MM.1S (cell line): ENCODE data around the gene FBXO17.

ENCODE experiments used
- DNase-seq: peaks from one replicate; pipeline ENCODE4 v3.0.0-alpha.2; 2015
- H2AFZ ChIP-seq: fragments of 300-600 bp; sonication (generic); 2 replicates; pipeline ENCODE4 v1.6.0; 2016; ENCODE audit warnings: antibody characterized with exemption, low read length
- H3F3A ChIP-seq: fragments of 300-600 bp; sonication (generic); 2 replicates; pipeline ENCODE4 v1.6.1; 2016; ENCODE audit warnings: mild to moderate bottlenecking, antibody characterized with exemption, low read length, moderate library complexity, mixed read lengths; ENCODE audit not compliant: insufficient read depth
- H3K27ac ChIP-seq: fragments of 300-600 bp; sonication (generic); 2 replicates; pipeline ENCODE4 v1.5.1; 2016; ENCODE audit warnings: mild to moderate bottlenecking, low read length
- H3K27me3 ChIP-seq: fragments of 300-600 bp; sonication (generic); replicated peaks from 2 replicates; pipeline ENCODE4 v1.6.0; 2016; ENCODE audit warnings: low read length; ENCODE audit not compliant: insufficient read depth
- H3K36me3 ChIP-seq: fragments of 300-600 bp; sonication (generic); replicated peaks from 2 replicates; pipeline ENCODE4 v1.6.1; 2016; ENCODE audit warnings: mild to moderate bottlenecking, low read length, mixed read lengths; ENCODE audit not compliant: insufficient read depth
- H3K4me1 ChIP-seq: fragments of 300-600 bp; sonication (generic); 2 replicates; pipeline ENCODE4 v1.6.1; 2016; ENCODE audit warnings: low read length, mixed read lengths
- H3K4me2 ChIP-seq: fragments of 300-600 bp; sonication (generic); 2 replicates; pipeline ENCODE4 v1.6.0; 2016; ENCODE audit warnings: low read depth, low read length
- H3K4me3 ChIP-seq: fragments of 300-600 bp; sonication (generic); 2 replicates; pipeline ENCODE4 v1.5.1; 2016; ENCODE audit warnings: low read length, mixed read lengths
- H3K79me2 ChIP-seq: fragments of 300-600 bp; sonication (generic); 2 replicates; pipeline ENCODE4 v1.6.1; 2016; ENCODE audit warnings: mixed run types, low read length, mixed read lengths
- H3K9ac ChIP-seq: fragments of 300-600 bp; sonication (generic); 2 replicates; pipeline ENCODE4 v1.6.1; 2016; ENCODE audit warnings: low read length, mixed read lengths
- H3K9me2 ChIP-seq: fragments of 300-600 bp; sonication (generic); replicated peaks from 2 replicates; pipeline ENCODE4 v1.6.1; 2016; ENCODE audit warnings: mild to moderate bottlenecking, low read length, mixed read lengths; ENCODE audit not compliant: insufficient read depth
- H3K9me3 ChIP-seq: fragments of 300-600 bp; sonication (generic); replicated peaks from 2 replicates; pipeline ENCODE4 v1.6.1; 2016; ENCODE audit warnings: mild to moderate bottlenecking, low read length, mixed read lengths; ENCODE audit not compliant: insufficient read depth
- H4K20me1 ChIP-seq: fragments of 300-600 bp; sonication (generic); 2 replicates; pipeline ENCODE4 v1.6.1; 2016; ENCODE audit warnings: mild to moderate bottlenecking, low read length, moderate library complexity, mixed read lengths; ENCODE audit not compliant: insufficient read depth
- CTCF ChIP-seq: fragments of 300-600 bp; sonication (generic); IDR thresholded peaks from 2 replicates; pipeline ENCODE4 v1.5.1; 2016; ENCODE audit warnings: antibody characterized with exemption, low read length, mixed read lengths
- EZH2 ChIP-seq: fragments of 300-600 bp; sonication (generic); optimal IDR thresholded peaks from 2 replicates; pipeline ENCODE3; 2017; ENCODE audit warnings: low read depth, mild to moderate bottlenecking, antibody characterized with exemption, low read length, mixed read lengths
- EZH2phosphoT487 ChIP-seq: fragments of 300-600 bp; sonication (generic); IDR thresholded peaks from 2 replicates; pipeline ENCODE4 v1.6.1; 2018; ENCODE audit warnings: antibody characterized with exemption, low read length

Gene FBXO17

DNA sequence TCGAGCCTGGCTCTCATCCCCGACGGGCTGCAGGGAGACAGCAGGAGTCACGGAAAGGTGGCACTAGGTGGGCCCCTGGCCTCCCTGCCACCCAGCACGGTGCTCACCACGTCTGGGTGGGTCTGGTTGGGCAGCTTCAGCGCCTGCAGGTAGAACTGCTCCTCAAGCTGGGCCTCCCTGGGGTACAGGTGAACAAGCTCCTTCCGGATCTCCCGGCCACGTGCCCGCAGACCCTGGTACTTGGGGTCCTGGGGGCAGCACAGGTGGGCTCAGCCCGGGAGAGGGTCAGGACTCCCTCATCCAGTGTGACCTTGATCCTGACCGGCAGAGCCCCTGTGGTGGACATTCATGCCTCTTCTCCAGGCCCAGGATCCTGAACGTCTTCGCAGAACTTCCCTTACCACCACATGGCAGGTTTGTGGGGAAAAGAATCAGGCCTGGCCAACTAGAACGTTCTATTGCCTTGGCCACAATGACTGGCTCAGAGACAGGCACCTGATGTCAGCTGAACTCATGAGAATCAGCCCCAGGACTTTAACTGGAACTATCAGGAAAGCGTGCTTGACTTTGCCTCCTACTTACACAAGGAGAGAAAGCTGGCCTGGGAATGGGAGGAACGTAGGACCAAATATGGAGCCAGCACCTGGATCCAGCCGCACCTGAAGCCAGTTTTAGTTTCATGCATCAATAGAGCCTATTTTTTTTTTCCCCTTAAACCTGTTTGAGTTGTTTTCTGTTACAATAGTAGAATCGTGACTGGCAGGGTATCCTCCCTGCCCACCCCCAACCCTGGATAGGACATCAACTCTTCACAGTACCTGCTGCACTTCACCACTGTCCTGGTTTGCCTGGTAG is 53.9 kb downstream of the FBXO17 start:
- H4K20me1 ChIP-seq = no peaks in the 10 kb centered on the region
- no peak overlapping the region for H3K27ac ChIP-seq
- TF ChIP-seq EZH2 (no peak), EZH2phosphoT487 (no peak), CTCF (no peak)
- no peaks in the 10 kb centered on the region for H3K79me2 ChIP-seq
- DNase-seq = no peak
- H3K9ac ChIP-seq = no peak overlapping the region
- no peaks in the 10 kb centered on the region for H3K9me2 ChIP-seq
- no peaks in the 10 kb centered on the region for H3K36me3 ChIP-seq
- no peaks in the 10 kb centered on the region for H3K4me1 ChIP-seq
- H3F3A ChIP-seq = no peaks in the 10 kb centered on the region
- no peak overlapping the region for H3K4me2 ChIP-seq
- H3K27me3 ChIP-seq = no peaks in the 10 kb centered on the region
- H3K9me3 ChIP-seq = no peaks in the 10 kb centered on the region
- no peak overlapping the region for H3K4me3 ChIP-seq
- no peak overlapping the region for H2AFZ ChIP-seq

DNA sequence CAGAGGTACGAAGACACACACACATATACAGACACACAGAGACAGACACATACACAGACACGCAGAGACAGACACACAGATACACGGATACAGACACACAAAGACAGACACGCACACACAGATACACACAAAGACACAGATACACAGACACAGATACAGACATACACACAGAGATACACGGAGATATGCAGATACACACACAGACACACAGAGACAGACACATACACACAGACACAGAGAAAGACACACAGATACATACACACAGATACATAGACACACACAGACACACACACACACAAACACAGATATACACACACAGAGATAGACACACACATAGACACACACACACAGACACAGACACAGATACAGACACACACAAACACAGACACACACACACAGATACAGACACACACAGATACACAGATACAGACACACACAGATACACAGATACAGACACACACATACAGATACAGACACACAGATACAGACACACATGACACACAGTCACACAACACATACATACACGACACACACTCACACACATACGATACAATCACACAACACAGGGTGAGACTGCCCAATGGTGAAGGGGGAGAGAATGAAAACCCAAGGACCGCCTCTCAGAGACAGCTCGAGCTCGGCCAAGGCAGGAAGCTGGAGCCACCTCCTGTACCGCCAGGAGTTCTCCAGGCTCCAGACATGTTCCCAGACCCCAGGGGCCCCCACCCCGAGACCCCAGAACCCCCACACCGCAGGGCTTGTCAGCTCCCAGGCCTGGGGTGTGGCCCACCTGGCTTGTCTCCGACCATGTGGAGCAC is 54.7 kb downstream of the FBXO17 start:
- Histone ChIP-seq H3K4me2 (no peak overlapping the region), H3K9ac (no peak overlapping the region), H4K20me1 (no peaks in the 10 kb centered on the region), H2AFZ (no peak overlapping the region), H3K4me1 (no peaks in the 10 kb centered on the region), H3K9me3 (no peaks in the 10 kb centered on the region), H3K27ac (no peak overlapping the region), H3K27me3 (no peaks in the 10 kb centered on the region), H3K36me3 (no peaks in the 10 kb centered on the region), H3K9me2 (no peaks in the 10 kb centered on the region), H3K79me2 (no peaks in the 10 kb centered on the region), H3F3A (no peaks in the 10 kb centered on the region), H3K4me3 (no peak overlapping the region)
- TF ChIP-seq EZH2 (no peak), EZH2phosphoT487 (no peak), CTCF (no peak)
- no peak for DNase-seq

DNA sequence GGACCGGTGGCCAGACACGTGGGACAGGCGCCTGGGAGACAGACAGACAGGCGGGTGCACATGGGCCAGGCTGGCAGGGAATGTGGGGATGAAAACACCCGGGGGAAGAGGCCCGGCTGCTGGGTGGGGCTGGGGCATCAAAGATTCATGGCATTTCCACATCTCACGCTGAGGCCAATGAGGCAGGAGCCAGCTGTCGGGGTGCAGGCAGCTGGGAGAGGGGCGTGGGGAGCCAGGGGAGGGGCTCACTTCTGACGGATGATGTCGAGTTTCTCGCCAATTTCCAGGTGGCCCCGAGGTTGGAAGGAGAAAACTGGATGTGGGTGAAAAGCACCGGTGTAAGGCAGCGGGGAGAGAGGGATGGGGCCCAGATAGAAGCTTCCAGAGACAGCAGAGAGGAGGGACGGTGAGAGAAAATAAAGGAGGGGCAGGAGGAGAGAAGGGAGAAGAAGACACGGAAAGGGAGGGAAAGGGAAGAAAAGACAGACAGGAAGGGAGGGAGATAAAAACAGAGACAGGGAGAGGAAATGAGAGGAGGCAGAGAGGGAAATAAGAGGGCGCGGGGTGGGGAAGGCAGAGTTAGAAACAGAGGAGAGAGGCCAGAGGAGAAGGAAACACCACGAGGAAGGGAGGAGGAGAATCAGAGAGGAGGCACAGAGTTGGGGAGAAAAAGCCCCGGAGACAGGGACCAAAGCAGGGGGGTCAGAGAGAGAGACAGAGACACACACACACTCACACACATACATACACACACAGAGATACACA is 55.5 kb downstream of the FBXO17 start:
- H3K9me2 ChIP-seq = no peaks in the 10 kb centered on the region
- H3K9ac ChIP-seq = no peak overlapping the region
- no peaks in the 10 kb centered on the region for H3K36me3 ChIP-seq
- H3K4me2 ChIP-seq = no peak overlapping the region
- H3K4me1 ChIP-seq = no peaks in the 10 kb centered on the region
- no peaks in the 10 kb centered on the region for H3K9me3 ChIP-seq
- no peaks in the 10 kb centered on the region for H3F3A ChIP-seq
- H3K4me3 ChIP-seq = no peak overlapping the region
- H3K27me3 ChIP-seq = no peaks in the 10 kb centered on the region
- no peak overlapping the region for H2AFZ ChIP-seq
- no peaks in the 10 kb centered on the region for H4K20me1 ChIP-seq
- no peaks in the 10 kb centered on the region for H3K79me2 ChIP-seq
- H3K27ac ChIP-seq = no peak overlapping the region
- DNase-seq = no peak
- TF ChIP-seq EZH2phosphoT487 (no peak), CTCF (no peak), EZH2 (no peak)
